Type B pancreatic cell (in vitro differentiated cells): ENCODE data around the gene B3GALNT1. TPM values are rescaled to one million over a fixed set of nuclear protein-coding genes. Genes with fewer than 3 reads are reported as not detected.

Experiments
- DNase-seq: peaks from one replicate; pipeline ENCODE4 v3.0.0; 2021; ENCODE audit warnings: mixed read lengths; ENCODE audit not compliant: unreplicated experiment; ENCODE audit errors: extremely low spot score
- H3K27ac Mint-ChIP-seq: 2 replicates; pipeline ENCODE4 v1.8.0; 2021; ENCODE audit warnings: mild to moderate bottlenecking, mixed read lengths
- H3K27me3 Mint-ChIP-seq: 2 replicates; pipeline ENCODE4 v1.8.0; 2021; ENCODE audit warnings: mixed read lengths
- H3K36me3 Mint-ChIP-seq: 2 replicates; pipeline ENCODE4 v1.8.0; 2021; ENCODE audit warnings: mixed read lengths
- H3K4me1 Mint-ChIP-seq: one replicate; pipeline ENCODE4 v1.8.0; 2021; ENCODE audit warnings: mixed read lengths; ENCODE audit not compliant: unreplicated experiment
- H3K4me3 Mint-ChIP-seq: 2 replicates; pipeline ENCODE4 v1.8.0; 2021; ENCODE audit warnings: mild to moderate bottlenecking, mixed read lengths
- H3K9me3 Mint-ChIP-seq: 2 replicates; pipeline ENCODE4 v1.8.0; 2021; ENCODE audit warnings: mixed read lengths
- total RNA-seq: library from RNA; stranded (reverse); gene quantifications from 2 replicates; pipeline ENCODE4 v1.2.1, GENCODE V29; 2021; ENCODE audit warnings: low replicate concordance
- TF ChIP-seq, protein P1 (sequence below): fragments of 200-600 bp; sonication (generic); conservative IDR thresholded peaks from 2 replicates; pipeline ENCODE4 v1.5.0; 2021; ENCODE audit warnings: antibody characterized with exemption, mild to moderate bottlenecking

The B3GALNT1 gene
- total RNA-seq, 1 donor from 2014 or later: 19.6 TPM

DNA sequence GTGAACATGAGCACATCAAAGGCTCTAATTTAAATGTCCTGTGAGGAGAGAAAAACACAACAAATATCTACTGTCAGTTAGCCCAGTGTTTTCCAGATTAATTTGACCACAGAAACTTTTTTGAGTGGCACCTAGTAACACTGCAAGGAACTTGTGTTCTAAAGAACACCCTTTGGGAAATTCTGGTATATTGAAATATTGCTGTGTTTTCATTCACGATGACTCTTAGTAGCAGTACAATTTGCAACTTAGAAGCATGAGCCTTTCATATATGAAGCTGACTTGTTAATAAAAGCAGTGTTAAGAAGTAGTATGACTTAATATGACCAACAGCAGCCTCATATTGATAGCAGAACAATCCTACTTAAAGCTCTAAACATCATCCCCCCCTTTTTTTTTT is 32.0 kb downstream of the B3GALNT1 start:
- Mint-ChIP-seq H3K4me3 (no peak overlapping the region), H3K27ac (no peak overlapping the region), H3K4me1 (no peaks in the 10 kb centered on the region), H3K27me3 (no peaks in the 10 kb centered on the region), H3K9me3 (no peaks in the 10 kb centered on the region), H3K36me3 (peaks cover 6% of the 10 kb centered on the region)
- DNase-seq: no peak
- TF ChIP-seq, protein P1, sequence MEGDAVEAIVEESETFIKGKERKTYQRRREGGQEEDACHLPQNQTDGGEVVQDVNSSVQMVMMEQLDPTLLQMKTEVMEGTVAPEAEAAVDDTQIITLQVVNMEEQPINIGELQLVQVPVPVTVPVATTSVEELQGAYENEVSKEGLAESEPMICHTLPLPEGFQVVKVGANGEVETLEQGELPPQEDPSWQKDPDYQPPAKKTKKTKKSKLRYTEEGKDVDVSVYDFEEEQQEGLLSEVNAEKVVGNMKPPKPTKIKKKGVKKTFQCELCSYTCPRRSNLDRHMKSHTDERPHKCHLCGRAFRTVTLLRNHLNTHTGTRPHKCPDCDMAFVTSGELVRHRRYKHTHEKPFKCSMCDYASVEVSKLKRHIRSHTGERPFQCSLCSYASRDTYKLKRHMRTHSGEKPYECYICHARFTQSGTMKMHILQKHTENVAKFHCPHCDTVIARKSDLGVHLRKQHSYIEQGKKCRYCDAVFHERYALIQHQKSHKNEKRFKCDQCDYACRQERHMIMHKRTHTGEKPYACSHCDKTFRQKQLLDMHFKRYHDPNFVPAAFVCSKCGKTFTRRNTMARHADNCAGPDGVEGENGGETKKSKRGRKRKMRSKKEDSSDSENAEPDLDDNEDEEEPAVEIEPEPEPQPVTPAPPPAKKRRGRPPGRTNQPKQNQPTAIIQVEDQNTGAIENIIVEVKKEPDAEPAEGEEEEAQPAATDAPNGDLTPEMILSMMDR: no peak

DNA sequence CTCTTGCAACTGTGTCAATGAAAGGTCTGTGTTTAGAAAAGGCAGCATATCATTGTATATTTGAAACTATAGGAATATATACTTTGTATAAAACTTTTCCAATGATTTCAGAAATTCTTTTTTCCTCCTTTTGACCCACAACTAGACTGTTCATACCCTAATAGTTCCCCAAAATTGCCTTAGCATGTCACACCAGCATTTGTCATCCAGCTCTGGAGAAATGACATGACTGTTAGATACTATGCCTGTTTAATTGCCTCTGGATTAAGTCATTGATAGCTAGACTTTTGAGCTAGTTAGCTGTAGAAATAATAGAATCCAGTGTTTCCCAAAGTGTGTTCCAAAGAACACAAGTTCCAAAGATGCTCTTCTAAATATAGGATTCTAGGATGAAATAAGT is 32.4 kb downstream of the B3GALNT1 start:
- H3K4me1 Mint-ChIP-seq: no peaks in the 10 kb centered on the region
- no peak overlapping the region for H3K27ac Mint-ChIP-seq
- no peak overlapping the region for H3K4me3 Mint-ChIP-seq
- H3K27me3 Mint-ChIP-seq: no peaks in the 10 kb centered on the region
- no peak for DNase-seq
- TF ChIP-seq, protein P1: no peak
- no peaks in the 10 kb centered on the region for H3K9me3 Mint-ChIP-seq
- peaks cover 7% of the 10 kb centered on the region for H3K36me3 Mint-ChIP-seq

DNA sequence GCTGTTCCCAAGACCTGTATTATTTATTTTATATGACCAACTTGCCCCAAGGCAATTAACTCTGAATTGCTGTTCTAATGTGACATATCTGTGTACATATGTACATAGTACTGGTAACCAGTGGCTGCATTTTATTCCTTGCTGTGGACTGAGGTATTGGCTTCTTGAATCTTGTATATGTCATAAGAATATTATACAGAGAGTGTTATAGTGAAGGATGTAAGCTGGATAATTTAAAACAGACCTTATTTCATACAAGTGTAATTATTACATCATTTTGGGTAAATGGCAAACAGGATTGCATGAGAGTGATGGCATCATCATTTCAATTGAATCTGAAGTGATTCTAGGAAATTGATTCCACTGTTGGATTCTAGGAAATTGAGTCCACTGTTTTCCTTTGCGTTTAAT is 32.9 kb downstream of the B3GALNT1 start:
- H3K27ac Mint-ChIP-seq: no peak overlapping the region
- H3K36me3 Mint-ChIP-seq: peaks cover 11% of the 10 kb centered on the region
- H3K4me3 Mint-ChIP-seq: no peak overlapping the region
- no peaks in the 10 kb centered on the region for H3K4me1 Mint-ChIP-seq
- H3K27me3 Mint-ChIP-seq: no peaks in the 10 kb centered on the region
- no peak for DNase-seq
- H3K9me3 Mint-ChIP-seq: no peaks in the 10 kb centered on the region
- TF ChIP-seq, protein P1: no peak

DNA sequence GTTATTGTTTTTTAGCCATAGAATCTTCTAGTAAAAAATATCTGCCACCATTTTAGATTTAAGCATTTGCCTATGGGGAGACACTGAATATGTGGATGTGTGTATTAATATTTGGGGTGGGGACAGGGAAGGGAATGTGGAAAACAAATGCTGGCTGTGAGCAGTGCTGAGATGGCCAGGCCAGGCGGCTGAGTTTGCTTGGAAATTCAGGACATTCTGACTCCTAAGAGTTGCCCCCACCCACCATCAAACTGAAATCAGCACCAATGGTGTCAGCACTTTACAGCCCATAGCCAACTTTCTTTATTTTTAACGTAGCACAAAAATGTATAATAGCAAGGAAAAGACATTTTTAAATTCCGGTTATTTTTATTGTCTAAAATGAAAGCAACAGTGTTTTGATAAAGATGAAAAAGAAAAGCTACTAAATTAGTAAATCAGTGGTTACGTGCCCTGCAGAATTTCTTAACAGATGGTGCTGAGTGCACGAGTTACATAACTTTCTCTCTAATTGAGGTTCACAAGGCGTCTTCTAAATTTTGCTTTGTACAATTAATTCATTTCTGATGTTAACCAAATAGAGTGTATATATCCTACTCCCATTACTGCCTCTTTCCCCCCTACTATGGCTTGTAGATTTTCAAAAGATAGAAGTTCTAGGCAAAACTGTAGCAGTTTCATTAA is 34.0 kb downstream of the B3GALNT1 start:
- H3K4me1 Mint-ChIP-seq: no peaks in the 10 kb centered on the region
- H3K27me3 Mint-ChIP-seq: no peaks in the 10 kb centered on the region
- TF ChIP-seq, protein P1: no peak
- H3K9me3 Mint-ChIP-seq: no peaks in the 10 kb centered on the region
- DNase-seq: no peak
- H3K4me3 Mint-ChIP-seq: no peak overlapping the region
- H3K27ac Mint-ChIP-seq: no peak overlapping the region
- H3K36me3 Mint-ChIP-seq: peaks cover 11% of the 10 kb centered on the region

DNA sequence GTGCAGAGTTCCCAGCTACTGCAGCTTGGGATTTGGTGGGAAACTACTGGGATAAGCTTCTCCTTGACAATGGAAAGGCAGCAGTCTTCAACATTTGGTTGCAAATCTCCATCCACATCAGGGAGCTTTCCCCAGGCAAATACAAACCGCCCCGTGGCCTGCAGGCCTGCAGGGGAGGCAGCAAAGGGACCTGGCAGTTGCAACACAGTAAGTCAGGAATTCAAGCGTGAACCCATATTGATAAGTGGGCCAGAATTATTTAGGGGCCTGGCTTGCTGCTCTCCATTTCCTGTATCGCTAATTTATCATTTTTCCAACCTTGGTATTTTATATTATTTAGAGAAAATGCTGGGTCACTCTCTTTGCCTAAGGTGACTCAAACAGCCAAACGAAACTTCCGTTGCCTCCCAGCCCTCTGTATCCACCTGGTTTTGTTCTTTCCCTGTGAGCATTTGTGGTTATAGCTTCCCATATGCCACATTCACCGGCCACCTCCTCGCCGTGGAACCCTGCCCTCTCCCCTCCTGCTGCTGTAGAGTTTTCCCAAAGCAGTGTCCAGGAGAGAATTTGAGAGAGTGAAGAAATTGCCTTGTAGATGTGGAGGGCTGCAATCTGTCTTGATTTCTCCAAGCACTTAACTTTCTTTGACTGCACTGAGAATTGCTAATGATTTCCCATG is 34.8 kb downstream of the B3GALNT1 start:
- Mint-ChIP-seq H3K4me3 (no peak overlapping the region), H3K27ac (no peak overlapping the region), H3K36me3 (peaks cover 12% of the 10 kb centered on the region), H3K4me1 (no peaks in the 10 kb centered on the region), H3K9me3 (no peaks in the 10 kb centered on the region), H3K27me3 (no peaks in the 10 kb centered on the region)
- TF ChIP-seq, protein P1: no peak
- DNase-seq: no peak
